ENCODE measurements around the gene CRABP1. TPM values are rescaled to one million over a fixed set of nuclear protein-coding genes. Genes with fewer than 3 reads are reported as not detected.
"Not testable (repeated sequence)": the region's sequence is repeated elsewhere in the genome, so short reads cannot be mapped to it uniquely, and the experiment has no call there.

Gene CRABP1
- total RNA-seq, 1 donor: not detected

DNA sequence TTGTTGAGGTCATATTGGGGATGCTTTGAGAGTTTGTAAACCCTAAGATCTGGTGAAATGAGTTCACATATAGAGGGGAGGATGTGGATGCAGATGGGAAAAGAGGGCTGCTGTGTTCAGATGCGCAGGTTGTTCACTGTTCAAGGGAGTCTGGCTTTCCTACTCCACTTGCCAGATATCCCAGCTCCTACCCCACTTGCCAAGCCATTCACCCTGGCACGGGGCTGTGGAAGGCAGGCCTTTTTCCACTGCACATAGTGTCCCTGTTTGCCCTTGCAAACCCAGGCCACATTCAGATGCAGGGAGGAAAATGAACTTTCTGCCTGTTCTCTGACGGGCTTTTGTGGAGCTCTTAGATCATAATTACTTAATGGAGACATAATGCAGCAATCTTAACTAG, 29.0 kb downstream of the CRABP1 start:
- DNase-seq (ENCODE audit: insufficient read length, low spot score, missing footprints): no peak
- Histone ChIP-seq H3K27me3 (ENCODE audit: insufficient read depth, low read length) (peaks cover 18% of the 10 kb centered on the region), H3K4me1 (ENCODE audit: insufficient read depth, low read length) (no peaks in the 10 kb centered on the region), H3K27ac (ENCODE audit: low read depth, low read length) (no peak overlapping the region), H4K20me1 (ENCODE audit: insufficient read depth, low read length) (no peaks in the 10 kb centered on the region), H3K9me3 (ENCODE audit: low read depth, low read length) (no peaks in the 10 kb centered on the region), H3K4me3 (ENCODE audit: insufficient read depth, low read length) (no peak overlapping the region), H3K79me2 (ENCODE audit: insufficient read depth, low read length) (no peaks in the 10 kb centered on the region), H3K36me3 (ENCODE audit: insufficient read depth, low read length) (no peaks in the 10 kb centered on the region), H2AFZ (ENCODE audit: low read length) (no peak overlapping the region), H3K4me2 (ENCODE audit: insufficient read depth, low read length) (no peak overlapping the region)
- no peak for TF ChIP-seq CTCF (IDR thresholded peaks at IDR 0.05; ENCODE audit: extremely low read depth, low read depth, low read length)

DNA sequence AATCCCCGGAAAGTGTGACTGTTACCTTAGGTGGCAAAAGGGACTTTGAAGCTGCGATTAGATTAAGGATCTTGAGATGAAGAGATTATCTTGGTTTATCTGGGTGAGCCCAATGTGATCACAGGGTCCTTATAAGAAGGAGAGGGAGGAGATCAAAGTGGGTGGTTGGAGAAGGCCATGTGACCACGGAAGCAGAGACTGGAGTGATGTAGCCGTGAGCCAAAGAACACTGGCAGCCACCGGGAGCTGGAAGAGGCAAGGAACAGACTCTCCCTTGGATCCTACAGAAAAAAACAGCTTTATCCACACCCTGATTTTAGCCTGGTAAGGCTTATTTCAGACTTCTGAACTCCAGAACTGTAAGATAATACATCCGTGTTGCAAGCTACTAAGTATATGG, 29.9 kb downstream of the CRABP1 start:
- H3K27ac ChIP-seq (ENCODE audit: low read depth, low read length): no peak overlapping the region
- peaks cover 11% of the 10 kb centered on the region for H3K27me3 ChIP-seq (ENCODE audit: insufficient read depth, low read length)
- DNase-seq (ENCODE audit: insufficient read length, low spot score, missing footprints): no peak
- H3K4me1 ChIP-seq (ENCODE audit: insufficient read depth, low read length): no peaks in the 10 kb centered on the region
- H2AFZ ChIP-seq (ENCODE audit: low read length): no peak overlapping the region
- TF ChIP-seq CTCF (IDR thresholded peaks at IDR 0.05; ENCODE audit: extremely low read depth, low read depth, low read length): no peak
- no peak overlapping the region for H3K4me2 ChIP-seq (ENCODE audit: insufficient read depth, low read length)
- no peaks in the 10 kb centered on the region for H3K79me2 ChIP-seq (ENCODE audit: insufficient read depth, low read length)
- no peaks in the 10 kb centered on the region for H3K36me3 ChIP-seq (ENCODE audit: insufficient read depth, low read length)
- H3K9me3 ChIP-seq (ENCODE audit: low read depth, low read length): no peaks in the 10 kb centered on the region
- H3K4me3 ChIP-seq (ENCODE audit: insufficient read depth, low read length): no peak overlapping the region
- no peaks in the 10 kb centered on the region for H4K20me1 ChIP-seq (ENCODE audit: insufficient read depth, low read length)

DNA sequence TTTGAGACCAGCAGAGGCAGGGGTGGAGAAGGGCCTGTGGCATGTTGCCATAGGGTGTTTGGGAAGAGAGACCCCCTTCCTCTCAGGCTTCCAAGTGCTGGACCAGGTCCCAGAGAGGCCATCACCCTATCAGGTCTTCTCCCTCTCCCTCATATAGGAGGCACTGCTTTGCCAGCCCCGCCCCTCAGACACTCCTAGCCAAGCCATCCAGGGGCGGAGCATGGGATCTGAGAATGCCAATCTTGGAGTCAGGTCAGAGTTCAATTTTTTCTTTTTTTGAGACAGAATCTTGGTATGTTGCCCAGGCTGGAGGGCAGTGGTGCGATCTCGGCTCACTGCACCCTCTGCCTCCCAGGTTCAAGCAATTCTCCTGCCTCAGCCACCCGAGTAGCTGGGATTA, 32.7 kb downstream of the CRABP1 start:
- Histone ChIP-seq H3K36me3 (ENCODE audit: insufficient read depth, low read length) (no peaks in the 10 kb centered on the region), H3K27me3 (ENCODE audit: insufficient read depth, low read length) (peaks cover 7% of the 10 kb centered on the region), H2AFZ (ENCODE audit: low read length) (no peak overlapping the region), H3K4me1 (ENCODE audit: insufficient read depth, low read length) (no peaks in the 10 kb centered on the region), H4K20me1 (ENCODE audit: insufficient read depth, low read length) (no peaks in the 10 kb centered on the region), H3K4me3 (ENCODE audit: insufficient read depth, low read length) (no peak overlapping the region), H3K4me2 (ENCODE audit: insufficient read depth, low read length) (no peak overlapping the region), H3K27ac (ENCODE audit: low read depth, low read length) (no peak overlapping the region), H3K9me3 (ENCODE audit: low read depth, low read length) (no peaks in the 10 kb centered on the region), H3K79me2 (ENCODE audit: insufficient read depth, low read length) (no peaks in the 10 kb centered on the region)
- no peak for TF ChIP-seq CTCF (IDR thresholded peaks at IDR 0.05; ENCODE audit: extremely low read depth, low read depth, low read length)
- no peak for DNase-seq (ENCODE audit: insufficient read length, low spot score, missing footprints)

- DNase-seq (ENCODE audit: insufficient read length, low spot score, missing footprints): no peak
- H3K4me2 ChIP-seq (ENCODE audit: insufficient read depth, low read length): no peak overlapping the region
- no peaks in the 10 kb centered on the region for H3K36me3 ChIP-seq (ENCODE audit: insufficient read depth, low read length)
- no peaks in the 10 kb centered on the region for H3K4me1 ChIP-seq (ENCODE audit: insufficient read depth, low read length)
- H4K20me1 ChIP-seq (ENCODE audit: insufficient read depth, low read length): no peaks in the 10 kb centered on the region
- no peak overlapping the region for H3K27ac ChIP-seq (ENCODE audit: low read depth, low read length)
- no peak overlapping the region for H2AFZ ChIP-seq (ENCODE audit: low read length)
- H3K4me3 ChIP-seq (ENCODE audit: insufficient read depth, low read length): no peak overlapping the region
- H3K79me2 ChIP-seq (ENCODE audit: insufficient read depth, low read length): no peaks in the 10 kb centered on the region
- no peaks in the 10 kb centered on the region for H3K9me3 ChIP-seq (ENCODE audit: low read depth, low read length)
- H3K27me3 ChIP-seq (ENCODE audit: insufficient read depth, low read length): peaks cover 2% of the 10 kb centered on the region
- no peak for TF ChIP-seq CTCF (IDR thresholded peaks at IDR 0.05; ENCODE audit: extremely low read depth, low read depth, low read length)
These were observed 34.6 kb downstream of the CRABP1 start for GRCh38 chr15:78374436-78375393.

GRCh38 chr15:78380143-78380542, 40.0 kb downstream of the CRABP1 start:
- not testable (repeated sequence) for DNase-seq (ENCODE audit: insufficient read length, low spot score, missing footprints); H3K4me2 ChIP-seq (ENCODE audit: insufficient read depth, low read length); H3K4me3 ChIP-seq (ENCODE audit: insufficient read depth, low read length); H3K27ac ChIP-seq (ENCODE audit: low read depth, low read length); H3K36me3 ChIP-seq (ENCODE audit: insufficient read depth, low read length); H4K20me1 ChIP-seq (ENCODE audit: insufficient read depth, low read length); H3K79me2 ChIP-seq (ENCODE audit: insufficient read depth, low read length); H2AFZ ChIP-seq (ENCODE audit: low read length); H3K27me3 ChIP-seq (ENCODE audit: insufficient read depth, low read length); H3K4me1 ChIP-seq (ENCODE audit: insufficient read depth, low read length); H3K9me3 ChIP-seq (ENCODE audit: low read depth, low read length)
